NCI-H748 (cell line): ENCODE data around the gene NDUFV3.
"Not testable (repeated sequence)": the region's sequence is repeated elsewhere in the genome, so short reads cannot be mapped to it uniquely, and the experiment has no call there.

Experiments used
- DNase-seq: peaks from one replicate; lab custom pipeline; 2025; ENCODE audit not compliant: unreplicated experiment; lab: John Stamatoyannopoulos, UW

The NDUFV3 gene

GRCh38 chr21:42933137-42933970 is 40.2 kb downstream of the NDUFV3 start:
- DNase-seq = peak; percentile 81

GRCh38 chr21:42933973-42934372 is 40.9 kb downstream of the NDUFV3 start:
- not testable (repeated sequence) for DNase-seq

GRCh38 chr21:42936360-42936759 is 43.3 kb downstream of the NDUFV3 start:
- DNase-seq = not testable (repeated sequence)

GRCh38 chr21:42937034-42937940 is 44.2 kb downstream of the NDUFV3 start:
- DNase-seq = not testable (repeated sequence)

GRCh38 chr21:42937960-42938605 is 45.0 kb downstream of the NDUFV3 start:
- DNase-seq = no peak

- not testable (repeated sequence) for DNase-seq
These were observed 45.5 kb downstream of the NDUFV3 start for GRCh38 chr21:42938606-42938995.

GRCh38 chr21:42939582-42940413 is 46.7 kb downstream of the NDUFV3 start:
- no peak for DNase-seq

- peak; percentile 58 for DNase-seq
These were observed 48.6 kb downstream of the NDUFV3 start for GRCh38 chr21:42941696-42942085.

- no peak for DNase-seq
These were observed 49.1 kb downstream of the NDUFV3 start for GRCh38 chr21:42942244-42942643.

GRCh38 chr21:42949094-42949755 is 56.1 kb downstream of the NDUFV3 start:
- not testable (repeated sequence) for DNase-seq

GRCh38 chr21:42951193-42951592 is 58.1 kb downstream of the NDUFV3 start:
- not testable (repeated sequence) for DNase-seq

GRCh38 chr21:42956824-42957630 is 63.9 kb downstream of the NDUFV3 start:
- DNase-seq = no peak

- not testable (repeated sequence) for DNase-seq
These were observed 65.0 kb downstream of the NDUFV3 start for GRCh38 chr21:42958122-42958521.

GRCh38 chr21:42959728-42960127 is 66.6 kb downstream of the NDUFV3 start:
- DNase-seq = no peak

- DNase-seq = no peak
These were observed 69.4 kb downstream of the NDUFV3 start for GRCh38 chr21:42962380-42963007.
